PC-3 (cell line): ENCODE measurements around the gene WDR6.

Source experiments
- CTCF ChIP-seq: fragments of 300-600 bp; sonication (generic); conservative IDR thresholded peaks from 2 replicates; pipeline ENCODE4 v1.5.1; 2017; ENCODE audit warnings: antibody characterized with exemption, low read depth, mild to moderate bottlenecking, low read length
- EZH2 ChIP-seq: fragments of 300-600 bp; sonication (generic); IDR thresholded peaks from one replicate; pipeline ENCODE4 v1.6.1; 2017; ENCODE audit warnings: antibody characterized with exemption, mild to moderate bottlenecking, low read length; ENCODE audit not compliant: unreplicated experiment

GRCh38 chr3:49028298-49028672 lies 21.1 kb downstream of the WDR6 start:
- no peak for TF ChIP-seq CTCF
- no peak for TF ChIP-seq EZH2
